Suppressor macrophage (primary cell): ENCODE measurements around the gene OPRD1.

Experiments
- DNase-seq, 4 experiments: peaks; one replicate each; pipeline ENCODE4 v3.0.0-alpha.2; 2020 to 2022

Gene OPRD1

DNA sequence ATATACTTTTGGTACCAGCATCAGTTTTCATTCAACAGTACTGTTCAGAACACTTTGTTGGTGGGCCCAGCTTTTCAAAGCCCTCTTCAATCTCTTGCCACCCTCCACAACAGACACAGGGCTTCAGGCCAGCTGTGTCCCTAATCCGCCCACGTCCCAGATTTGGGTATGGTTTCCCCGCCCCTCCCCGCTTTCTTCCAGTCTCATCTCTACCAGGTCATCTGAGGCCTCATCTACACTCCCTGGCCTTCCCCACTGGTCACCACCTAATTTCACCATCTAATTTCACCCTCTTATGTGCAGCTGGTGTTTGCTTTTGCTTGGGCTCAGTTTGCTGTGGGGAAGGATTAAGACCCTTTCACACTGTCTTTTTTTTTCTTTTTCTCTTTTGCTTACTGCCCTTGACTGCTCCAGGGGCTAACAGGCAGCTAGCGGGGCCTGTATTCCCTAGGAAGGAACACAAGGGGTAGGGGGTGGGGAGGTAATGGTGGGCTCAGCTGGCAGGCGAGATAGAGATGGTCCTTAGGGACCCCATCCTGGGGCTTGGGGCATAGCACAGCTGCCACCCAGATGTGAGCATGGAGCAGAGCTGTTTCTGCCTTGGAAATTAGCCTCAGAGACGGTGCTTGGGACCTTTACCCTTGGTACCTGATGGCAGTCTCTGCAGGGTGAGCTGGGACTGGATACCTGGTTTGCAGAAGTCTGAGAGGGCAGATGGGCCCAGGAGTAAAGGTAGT, 98.6 kb downstream of the OPRD1 start:
- DNase-seq, result no peak

DNA sequence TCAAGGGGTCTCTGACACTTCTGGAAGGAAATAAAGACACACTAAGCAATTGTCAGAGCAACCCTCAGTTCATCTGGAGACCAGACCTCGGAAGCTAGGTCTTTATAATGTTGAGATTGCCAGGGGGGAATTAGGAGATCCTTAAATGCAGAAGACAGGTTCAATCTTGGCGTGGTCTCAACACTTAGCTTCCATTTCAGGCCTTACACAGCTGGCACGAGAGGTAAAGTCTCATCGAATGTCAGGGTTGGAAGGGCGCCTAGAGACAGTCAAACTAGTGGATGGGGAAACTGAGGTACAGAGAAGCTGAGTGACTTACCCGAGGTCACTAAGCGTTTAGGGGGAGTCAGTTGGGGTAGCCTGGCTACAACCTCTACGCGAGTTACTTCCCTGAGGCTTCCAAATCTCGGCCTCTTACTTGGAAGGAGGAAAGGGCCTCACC, 101.8 kb downstream of the OPRD1 start:
- no peak for DNase-seq

DNA sequence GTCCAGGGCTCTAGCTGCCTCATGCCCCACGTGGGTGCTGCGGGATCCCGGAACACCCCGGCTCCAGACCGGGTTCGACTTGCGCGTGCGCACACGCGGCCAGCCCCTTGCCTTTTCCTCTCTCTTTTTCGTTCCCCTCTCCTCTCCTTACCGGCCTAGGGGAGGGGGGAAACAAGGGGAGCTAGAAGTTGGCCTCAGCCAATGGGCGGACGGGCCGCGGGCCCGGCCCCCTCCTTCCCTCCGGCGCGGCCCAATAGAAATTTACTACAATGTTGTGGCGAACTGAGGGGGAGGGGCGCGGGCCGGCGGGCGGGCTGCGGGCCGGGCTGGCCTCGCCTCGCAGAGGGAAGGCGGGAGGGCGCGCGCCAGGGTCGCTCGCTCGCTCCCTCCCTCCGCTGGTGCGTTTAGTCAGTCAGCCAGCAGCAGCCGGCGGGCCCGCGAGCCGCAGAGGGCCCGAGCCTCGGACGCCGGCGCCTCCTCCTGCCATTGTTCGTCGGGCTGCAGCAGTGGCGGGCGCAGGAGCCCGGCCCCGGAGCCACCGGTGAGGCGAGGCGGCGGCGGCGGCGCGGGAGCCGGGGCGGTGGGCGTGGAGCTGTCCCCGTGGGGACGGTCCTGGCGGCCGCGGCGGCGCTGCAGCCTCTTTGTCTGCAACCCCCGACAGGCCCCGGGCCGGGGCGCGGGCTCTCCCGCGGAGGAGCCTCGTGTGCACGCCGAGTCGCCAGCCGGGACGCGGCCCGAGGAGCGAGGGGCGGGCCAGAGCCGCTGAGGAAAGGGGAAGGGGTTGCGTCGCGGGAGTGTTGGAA, 102.5 kb downstream of the OPRD1 start, which contains the start of gene EPB41:
Gene EPB41 (plus strand): TSS at position 342 of the 803 bp plus-strand sequence. CDS start 72,869 bp downstream, outside the sequence.
- DNase-seq, result peak; percentile 82 to 91 (median 87)

DNA sequence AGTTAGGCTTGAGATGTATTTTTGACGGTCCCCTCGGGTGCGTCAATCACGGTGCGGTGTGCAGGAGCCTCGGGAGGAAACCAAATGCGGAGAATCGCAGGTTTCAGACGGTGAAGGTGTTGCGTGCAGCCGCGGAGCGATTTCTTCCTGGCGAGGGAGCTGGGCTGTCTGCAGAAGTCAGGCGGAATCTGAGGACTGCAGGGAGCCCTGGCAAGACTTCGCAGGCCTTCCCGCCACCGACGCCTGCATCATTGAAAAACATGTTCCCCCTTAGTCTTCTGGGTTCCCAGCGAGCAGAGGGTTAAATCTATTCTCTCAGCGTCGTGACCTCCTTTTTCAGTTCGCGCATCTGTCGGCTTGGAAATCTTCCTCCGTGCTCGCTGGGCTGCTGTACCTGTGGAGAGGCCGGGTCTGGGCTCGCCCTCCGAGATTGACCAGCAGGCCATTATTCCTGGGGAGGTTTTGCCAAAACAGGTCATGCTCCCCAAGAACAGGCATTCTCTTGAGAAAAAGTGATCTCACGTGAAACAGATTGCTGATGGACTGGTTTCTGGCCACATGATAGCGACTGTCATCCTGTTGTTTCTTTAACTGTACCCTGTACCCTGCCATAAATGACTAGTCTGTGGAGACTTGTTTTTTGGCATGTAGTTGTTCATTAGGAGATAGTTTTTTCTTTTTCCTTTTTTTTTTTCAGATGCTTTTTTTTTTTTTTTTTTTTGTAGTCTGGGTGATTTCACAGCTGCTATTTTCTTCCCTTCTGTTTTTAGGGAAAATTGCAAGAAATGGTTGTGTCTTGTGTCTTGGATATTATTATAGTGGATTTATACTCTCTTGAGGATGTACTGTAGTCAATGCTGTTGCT, 103.3 kb downstream of the OPRD1 start:
- DNase-seq, result peak in 2 of 4 experiments; percentile 17 to 22

DNA sequence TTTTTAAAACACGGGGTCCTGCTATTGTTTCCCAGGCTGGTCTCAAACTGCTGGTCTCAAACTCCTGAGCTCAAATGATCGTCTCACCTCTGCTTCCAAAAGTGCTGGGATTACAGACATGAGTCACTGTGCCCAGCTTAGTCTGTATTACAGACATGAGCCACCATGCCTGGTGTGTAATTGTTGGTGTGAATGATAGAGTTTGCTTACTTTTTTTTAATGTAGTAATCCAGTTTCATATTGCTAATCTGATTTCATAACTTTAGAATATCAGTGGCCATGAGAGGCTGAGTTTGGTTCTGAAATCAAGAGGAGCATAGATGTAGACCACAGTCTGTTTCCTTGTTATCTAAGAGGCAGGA, 105.8 kb downstream of the OPRD1 start:
- DNase-seq, result no peak
